ENCODE data around the gene BHLHE41.

- no peak for TF ChIP-seq CEBPB (IDR thresholded peaks at IDR 0.05; ENCODE audit: low read depth, low read length)
- TF ChIP-seq RAD21 (IDR thresholded peaks at IDR 0.05; ENCODE audit: low read length), result no peak
- no peak for TF ChIP-seq BHLHE40 (IDR thresholded peaks at IDR 0.05; ENCODE audit: low read depth, low read length)
- TF ChIP-seq, protein P1, sequence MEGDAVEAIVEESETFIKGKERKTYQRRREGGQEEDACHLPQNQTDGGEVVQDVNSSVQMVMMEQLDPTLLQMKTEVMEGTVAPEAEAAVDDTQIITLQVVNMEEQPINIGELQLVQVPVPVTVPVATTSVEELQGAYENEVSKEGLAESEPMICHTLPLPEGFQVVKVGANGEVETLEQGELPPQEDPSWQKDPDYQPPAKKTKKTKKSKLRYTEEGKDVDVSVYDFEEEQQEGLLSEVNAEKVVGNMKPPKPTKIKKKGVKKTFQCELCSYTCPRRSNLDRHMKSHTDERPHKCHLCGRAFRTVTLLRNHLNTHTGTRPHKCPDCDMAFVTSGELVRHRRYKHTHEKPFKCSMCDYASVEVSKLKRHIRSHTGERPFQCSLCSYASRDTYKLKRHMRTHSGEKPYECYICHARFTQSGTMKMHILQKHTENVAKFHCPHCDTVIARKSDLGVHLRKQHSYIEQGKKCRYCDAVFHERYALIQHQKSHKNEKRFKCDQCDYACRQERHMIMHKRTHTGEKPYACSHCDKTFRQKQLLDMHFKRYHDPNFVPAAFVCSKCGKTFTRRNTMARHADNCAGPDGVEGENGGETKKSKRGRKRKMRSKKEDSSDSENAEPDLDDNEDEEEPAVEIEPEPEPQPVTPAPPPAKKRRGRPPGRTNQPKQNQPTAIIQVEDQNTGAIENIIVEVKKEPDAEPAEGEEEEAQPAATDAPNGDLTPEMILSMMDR (conservative IDR thresholded peaks at IDR 0.05; ENCODE audit: low read depth, low read length), result no peak
- no peak for TF ChIP-seq RCOR1 (IDR thresholded peaks at IDR 0.05; ENCODE audit: insufficient replicate concordance, low read length)
- no peak for TF ChIP-seq POLR2A (IDR thresholded peaks at IDR 0.05; ENCODE audit: low read depth, low read length)
- no peak for TF ChIP-seq FOS (IDR thresholded peaks at IDR 0.05; ENCODE audit: low read depth, low read length)
- TF ChIP-seq MAZ (IDR thresholded peaks at IDR 0.05; ENCODE audit: borderline replicate concordance, low read depth, low read length), result no peak
- TF ChIP-seq ELK1 (IDR thresholded peaks at IDR 0.05; ENCODE audit: borderline replicate concordance, low read depth, low read length), result no peak
- no peak for TF ChIP-seq SMC3 (IDR thresholded peaks at IDR 0.05; ENCODE audit: low read depth, low read length)
- no peak for TF ChIP-seq RFX5 (IDR thresholded peaks at IDR 0.05; ENCODE audit: low read depth, low read length)
- TF ChIP-seq MXI1 (IDR thresholded peaks at IDR 0.05; ENCODE audit: borderline replicate concordance, low read depth, low read length), result no peak
- TF ChIP-seq, protein P2, sequence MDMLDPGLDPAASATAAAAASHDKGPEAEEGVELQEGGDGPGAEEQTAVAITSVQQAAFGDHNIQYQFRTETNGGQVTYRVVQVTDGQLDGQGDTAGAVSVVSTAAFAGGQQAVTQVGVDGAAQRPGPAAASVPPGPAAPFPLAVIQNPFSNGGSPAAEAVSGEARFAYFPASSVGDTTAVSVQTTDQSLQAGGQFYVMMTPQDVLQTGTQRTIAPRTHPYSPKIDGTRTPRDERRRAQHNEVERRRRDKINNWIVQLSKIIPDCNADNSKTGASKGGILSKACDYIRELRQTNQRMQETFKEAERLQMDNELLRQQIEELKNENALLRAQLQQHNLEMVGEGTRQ (IDR thresholded peaks at IDR 0.05; ENCODE audit: low read depth, low read length), result no peak
- TF ChIP-seq MAFK (IDR thresholded peaks at IDR 0.05; ENCODE audit: low read depth, low read length), result no peak
Measured at GRCh38 chr12:26132866-26133265, 8.0 kb upstream of the BHLHE41 start.
